RWPE2 (cell line): Measurements from ENCODE around the gene COLEC12.

Experiments used
- ATAC-seq: fragments of 200-7000 bp; cut with Tn5 transposase; 3 replicates; pipeline ENCODE4 v1.9.1; 2021; ENCODE audit warnings: low read depth
- DNase-seq: peaks from one replicate; pipeline ENCODE4 v3.0.0-alpha.2; 2020; ENCODE audit warnings: low spot score
- H3K27ac ChIP-seq: fragments of 450-650 bp; 2 replicates; pipeline ENCODE4 v1.5.1; 2017; ENCODE audit warnings: mild to moderate bottlenecking; ENCODE audit not compliant: poor library complexity, severe bottlenecking
- H3K27me3 ChIP-seq: fragments of 250-450 bp; sonication (Bioruptor Pico); 2 replicates; pipeline ENCODE4 v1.5.1; 2021; ENCODE audit warnings: mild to moderate bottlenecking, moderate library complexity; ENCODE audit not compliant: insufficient read depth, poor library complexity, severe bottlenecking
- H3K36me3 ChIP-seq: fragments of 250-450 bp; sonication (Bioruptor Pico); 2 replicates; pipeline ENCODE4 v1.5.1; 2020; ENCODE audit warnings: low read depth, mild to moderate bottlenecking, moderate library complexity
- H3K4me1 ChIP-seq: fragments of 250-450 bp; sonication (Bioruptor Pico); 2 replicates; pipeline ENCODE4 v1.5.1; 2021; ENCODE audit warnings: mild to moderate bottlenecking, moderate library complexity; ENCODE audit not compliant: insufficient read depth, poor library complexity, severe bottlenecking
- H3K4me3 ChIP-seq: fragments of 250-450 bp; sonication (Bioruptor Pico); 2 replicates; pipeline ENCODE4 v1.5.1; 2021; ENCODE audit warnings: mild to moderate bottlenecking, moderate library complexity; ENCODE audit not compliant: severe bottlenecking
- H3K9me3 ChIP-seq: fragments of 250-450 bp; sonication (Bioruptor Pico); 2 replicates; pipeline ENCODE4 v1.5.1; 2021; ENCODE audit warnings: mild to moderate bottlenecking, moderate library complexity; ENCODE audit not compliant: severe bottlenecking
- CTCF ChIP-seq: fragments of 450-650 bp; IDR thresholded peaks from one replicate; pipeline ENCODE4 v1.5.1; 2017; ENCODE audit warnings: mild to moderate bottlenecking, moderate library complexity; ENCODE audit not compliant: poor library complexity, severe bottlenecking

COLEC12 gene

GRCh38 chr18:360676-361075 is 139.8 kb downstream of the COLEC12 start:
- DNase-seq (no peak), ATAC-seq (no peak)
- no peak overlapping the region for H3K27ac ChIP-seq
- H3K9me3 ChIP-seq = no peaks in the 10 kb centered on the region
- no peaks in the 10 kb centered on the region for H3K4me1 ChIP-seq
- no peak overlapping the region for H3K4me3 ChIP-seq
- no peaks in the 10 kb centered on the region for H3K27me3 ChIP-seq
- no peaks in the 10 kb centered on the region for H3K36me3 ChIP-seq
- TF ChIP-seq CTCF = no peak

- DNase-seq (no peak), ATAC-seq (no peak)
- H3K9me3 ChIP-seq = no peaks in the 10 kb centered on the region
- H3K4me3 ChIP-seq = no peak overlapping the region
- no peak overlapping the region for H3K27ac ChIP-seq
- H3K27me3 ChIP-seq = no peaks in the 10 kb centered on the region
- H3K36me3 ChIP-seq = no peaks in the 10 kb centered on the region
- no peak for TF ChIP-seq CTCF
- H3K4me1 ChIP-seq = no peaks in the 10 kb centered on the region
These were observed 143.7 kb downstream of the COLEC12 start for GRCh38 chr18:356778-357177.

GRCh38 chr18:355678-356077 is 144.8 kb downstream of the COLEC12 start:
- DNase-seq (no peak), ATAC-seq (no peak)
- H3K27me3 ChIP-seq = no peaks in the 10 kb centered on the region
- no peak overlapping the region for H3K4me3 ChIP-seq
- no peaks in the 10 kb centered on the region for H3K36me3 ChIP-seq
- H3K27ac ChIP-seq = no peak overlapping the region
- no peak for TF ChIP-seq CTCF
- no peaks in the 10 kb centered on the region for H3K9me3 ChIP-seq
- H3K4me1 ChIP-seq = no peaks in the 10 kb centered on the region

- no peak for TF ChIP-seq CTCF
- no peaks in the 10 kb centered on the region for H3K27me3 ChIP-seq
- no peak for DNase-seq
- no peak overlapping the region for H3K27ac ChIP-seq
- H3K4me1 ChIP-seq = no peaks in the 10 kb centered on the region
- no peaks in the 10 kb centered on the region for H3K36me3 ChIP-seq
- H3K9me3 ChIP-seq = no peaks in the 10 kb centered on the region
- no peak overlapping the region for H3K4me3 ChIP-seq
- ATAC-seq = no peak
These were observed 146.0 kb downstream of the COLEC12 start for GRCh38 chr18:354471-354870.

- DNase-seq (no peak), ATAC-seq (0 out of 3 replicates have a peak, but pooled peaks have one; percentile 12)
- no peak overlapping the region for H3K27ac ChIP-seq
- H3K9me3 ChIP-seq = no peaks in the 10 kb centered on the region
- no peaks in the 10 kb centered on the region for H3K36me3 ChIP-seq
- no peak overlapping the region for H3K4me3 ChIP-seq
- H3K4me1 ChIP-seq = no peaks in the 10 kb centered on the region
- TF ChIP-seq CTCF = no peak
- no peaks in the 10 kb centered on the region for H3K27me3 ChIP-seq
These were observed 146.5 kb downstream of the COLEC12 start for GRCh38 chr18:354003-354402.
